Natural killer cell (primary cell): ENCODE results near the gene POU2F1. TPM values are rescaled to one million over a fixed set of nuclear protein-coding genes. Genes with fewer than 3 reads are reported as not detected.
"Not testable (repeated sequence)": the region's sequence is repeated elsewhere in the genome, so short reads cannot be mapped to it uniquely, and the experiment has no call there.

ENCODE experiments used
- ATAC-seq, 3 donors: fragments of 150-1000 bp in 2 of 3; fragments of 200-7000 bp in 1 of 3; cut with Tn5 transposase; 1 replicate in 1 of 3; 2 replicates in 2 of 3; pipeline ENCODE4 v1.10.0; 2021; ENCODE audit warnings: mild to moderate bottlenecking in 2 of 3, moderate library complexity in 2 of 3
- DNase-seq, 2 donors: peaks; one replicate each; pipeline versions ENCODE4 v3.0.0 to v3.0.0-alpha.2; 2013 to 2021; ENCODE audit warnings: mixed read lengths in 1 of 2
- H3K27ac ChIP-seq: one replicate; pipeline ENCODE4 v1.5.1; 2013; ENCODE audit warnings: mild to moderate bottlenecking, low read length
- H3K27me3 ChIP-seq: one replicate; pipeline ENCODE4 v1.6.1; 2013; ENCODE audit warnings: low read length; ENCODE audit not compliant: control insufficient read depth, insufficient read depth
- H3K36me3 ChIP-seq: one replicate; pipeline ENCODE4 v1.6.1; 2013; ENCODE audit warnings: low read length; ENCODE audit not compliant: control insufficient read depth, insufficient read depth
- H3K4me1 ChIP-seq: one replicate; pipeline ENCODE4 v1.6.1; 2013; ENCODE audit warnings: low read length; ENCODE audit not compliant: control insufficient read depth, insufficient read depth
- H3K4me3 ChIP-seq: one replicate; pipeline ENCODE4 v1.5.1; 2013; ENCODE audit warnings: low read length
- H3K9me3 ChIP-seq: one replicate; pipeline ENCODE4 v1.6.1; 2013; ENCODE audit warnings: low read length; ENCODE audit not compliant: control insufficient read depth, insufficient read depth
- H3K27ac Mint-ChIP-seq, 2 donors: one replicate each; pipeline ENCODE4 v1.8.0; 2022; ENCODE audit warnings: mild to moderate bottlenecking in 2 of 2, mixed read lengths in 2 of 2, moderate library complexity in 1 of 2
- H3K27me3 Mint-ChIP-seq, 2 donors: one replicate each; pipeline ENCODE4 v1.8.0; 2022; ENCODE audit warnings: low read depth in 2 of 2, mixed read lengths in 2 of 2
- H3K36me3 Mint-ChIP-seq: one replicate; pipeline ENCODE4 v1.8.0; 2022; ENCODE audit warnings: mixed read lengths
- H3K4me1 Mint-ChIP-seq, 2 donors: one replicate each; pipeline ENCODE4 v1.8.0; 2022; ENCODE audit warnings: mixed read lengths in 2 of 2
- H3K4me3 Mint-ChIP-seq: one replicate; pipeline ENCODE4 v1.8.0; 2022; ENCODE audit warnings: mild to moderate bottlenecking, moderate library complexity, mixed read lengths
- H3K9me3 Mint-ChIP-seq, 2 donors: one replicate each; pipeline ENCODE4 v1.8.0; 2022; ENCODE audit warnings: mixed read lengths in 2 of 2
- CTCF ChIP-seq: fragments of 200-600 bp; IDR thresholded peaks from one replicate; pipeline ENCODE4 v1.8.0; 2022; ENCODE audit warnings: antibody characterized with exemption
- WGBS: methylation state at CpG from one replicate; pipeline ENCODE4 v1.1.7; 2013; ENCODE audit warnings: missing lambda C conversion rate; ENCODE audit not compliant: insufficient coverage; 5-methylcytosine and 5-hydroxymethylcytosine counted together
- intact Hi-C: fragments of 100-400 bp; cut with micrococcal nuclease; formaldehyde crosslinking; loops from one replicate; pipeline ENCODE4 v1.14.2; 2022
- total RNA-seq, 4 donors: library from RNA; stranded (reverse); fragments of 120-200 nt in 1 of 4; gene quantifications; one replicate each; pipeline versions ENCODE4 v1.2.3 to v1.2.4, GENCODE V29; 2013 to 2022

POU2F1 gene
- total RNA-seq, 3 donors from 2014 or later (not counting 1 experiment from before 2014, with no cell fraction given), result 39.8 to 44.6 (median 40.9) TPM

- no peak for ATAC-seq
- H3K4me1 Mint-ChIP-seq, result peaks cover 14 to 21% of the 10 kb centered on the region in 2 donors
- H3K27me3 Mint-ChIP-seq, result no peaks in the 10 kb centered on the region
- H3K27ac Mint-ChIP-seq, result no peak overlapping the region
- Histone ChIP-seq H3K27me3 (no peaks in the 10 kb centered on the region), H3K4me1 (no peaks in the 10 kb centered on the region), H3K27ac (no peak overlapping the region), H3K4me3 (no peak overlapping the region), H3K9me3 (peaks cover 3% of the 10 kb centered on the region), H3K36me3 (no peaks in the 10 kb centered on the region)
- no peak for DNase-seq
- intact Hi-C loops, result no loop called here
- no peaks in the 10 kb centered on the region for H3K36me3 Mint-ChIP-seq
- H3K9me3 Mint-ChIP-seq, result peaks cover 0 to 3% of the 10 kb centered on the region in 2 donors
- TF ChIP-seq CTCF, result no peak
- H3K4me3 Mint-ChIP-seq, result no peak overlapping the region
- WGBS, result 97% methylated on average over 2 of the region's 2 CpGs
Measured at GRCh38 chr1:167244244-167244643, 23.6 kb downstream of the POU2F1 start.

- H3K9me3 Mint-ChIP-seq, H3K27me3 ChIP-seq, intact Hi-C loops, H3K27ac ChIP-seq, H3K4me1 ChIP-seq, H3K27me3 Mint-ChIP-seq, DNase-seq, H3K36me3 Mint-ChIP-seq, H3K9me3 ChIP-seq, H3K4me3 ChIP-seq, H3K36me3 ChIP-seq, H3K27ac Mint-ChIP-seq, H3K4me3 Mint-ChIP-seq, ATAC-seq: not testable (repeated sequence)
- H3K4me1 Mint-ChIP-seq, result peaks cover 20 to 25% of the 10 kb centered on the region in 2 donors
- WGBS, result 100% methylated on average over 4 of the region's 5 CpGs
Measured at GRCh38 chr1:167245168-167245567, 24.5 kb downstream of the POU2F1 start.

GRCh38 chr1:167246971-167247370, 26.3 kb downstream of the POU2F1 start:
- H3K27ac Mint-ChIP-seq, result no peak overlapping the region
- intact Hi-C loops, result no loop called here
- H3K9me3 ChIP-seq, result peaks cover 3% of the 10 kb centered on the region
- H3K4me3 ChIP-seq, result no peak overlapping the region
- H3K4me1 ChIP-seq, result no peaks in the 10 kb centered on the region
- no peaks in the 10 kb centered on the region for H3K36me3 ChIP-seq
- H3K27me3 Mint-ChIP-seq, result no peaks in the 10 kb centered on the region
- WGBS, result 73% methylated on average over 5 of the region's 5 CpGs
- DNase-seq, result no peak
- no peak overlapping the region for H3K27ac ChIP-seq
- H3K4me3 Mint-ChIP-seq, result no peak overlapping the region
- H3K9me3 Mint-ChIP-seq, result peaks cover 0 to 3% of the 10 kb centered on the region in 2 donors
- no peaks in the 10 kb centered on the region for H3K27me3 ChIP-seq
- no peak for ATAC-seq
- no peaks in the 10 kb centered on the region for H3K36me3 Mint-ChIP-seq
- peaks cover 20 to 23% of the 10 kb centered on the region in 2 donors for H3K4me1 Mint-ChIP-seq
- no peak for TF ChIP-seq CTCF

- H3K27ac ChIP-seq, result no peak overlapping the region
- Mint-ChIP-seq H3K36me3 (no peaks in the 10 kb centered on the region), H3K4me1 (peaks cover 20 to 23% of the 10 kb centered on the region in 2 donors), H3K27ac (no peak overlapping the region), H3K9me3 (peaks cover 0 to 3% of the 10 kb centered on the region in 2 donors), H3K4me3 (no peak overlapping the region), H3K27me3 (no peaks in the 10 kb centered on the region)
- H3K27me3 ChIP-seq, result no peaks in the 10 kb centered on the region
- ATAC-seq (no peak), DNase-seq (no peak)
- no CpG with 5 or more reads among the region's 1 CpG for WGBS
- H3K36me3 ChIP-seq, result no peaks in the 10 kb centered on the region
- no peak for TF ChIP-seq CTCF
- H3K4me3 ChIP-seq, result no peak overlapping the region
- peaks cover 3% of the 10 kb centered on the region for H3K9me3 ChIP-seq
- intact Hi-C loops, result no loop called here
- H3K4me1 ChIP-seq, result no peaks in the 10 kb centered on the region
Measured at GRCh38 chr1:167247754-167248153, 27.1 kb downstream of the POU2F1 start.
